ENCODE measurements around the gene MEMO1. TPM values are rescaled to one million over a fixed set of nuclear protein-coding genes. Genes with fewer than 3 reads are reported as not detected.

The MEMO1 gene
- total RNA-seq, 2 donors from 2014 or later = 25.3 to 27.2 TPM

DNA sequence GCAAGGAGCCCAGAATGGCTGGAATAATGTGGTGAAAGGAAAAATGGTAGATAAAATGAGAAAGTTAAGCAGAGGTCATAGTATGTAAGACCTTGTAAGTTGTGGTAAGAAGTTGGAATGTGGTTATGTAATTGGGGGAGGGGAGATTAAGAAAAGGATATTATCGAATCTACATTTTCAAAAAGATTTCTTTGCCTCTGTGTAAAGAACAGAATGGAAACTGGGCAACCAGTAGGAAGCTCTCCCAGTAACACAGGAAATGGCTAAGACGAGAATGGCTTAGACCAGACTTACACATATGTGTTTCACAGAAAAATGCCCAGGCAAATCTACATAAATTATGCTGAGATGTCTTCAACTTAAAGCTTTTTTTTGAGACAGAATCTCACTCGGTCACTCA is 13.2 kb downstream of the MEMO1 start:
- H3K4me3 ChIP-seq = no peak overlapping the region
- TF ChIP-seq, protein P1, sequence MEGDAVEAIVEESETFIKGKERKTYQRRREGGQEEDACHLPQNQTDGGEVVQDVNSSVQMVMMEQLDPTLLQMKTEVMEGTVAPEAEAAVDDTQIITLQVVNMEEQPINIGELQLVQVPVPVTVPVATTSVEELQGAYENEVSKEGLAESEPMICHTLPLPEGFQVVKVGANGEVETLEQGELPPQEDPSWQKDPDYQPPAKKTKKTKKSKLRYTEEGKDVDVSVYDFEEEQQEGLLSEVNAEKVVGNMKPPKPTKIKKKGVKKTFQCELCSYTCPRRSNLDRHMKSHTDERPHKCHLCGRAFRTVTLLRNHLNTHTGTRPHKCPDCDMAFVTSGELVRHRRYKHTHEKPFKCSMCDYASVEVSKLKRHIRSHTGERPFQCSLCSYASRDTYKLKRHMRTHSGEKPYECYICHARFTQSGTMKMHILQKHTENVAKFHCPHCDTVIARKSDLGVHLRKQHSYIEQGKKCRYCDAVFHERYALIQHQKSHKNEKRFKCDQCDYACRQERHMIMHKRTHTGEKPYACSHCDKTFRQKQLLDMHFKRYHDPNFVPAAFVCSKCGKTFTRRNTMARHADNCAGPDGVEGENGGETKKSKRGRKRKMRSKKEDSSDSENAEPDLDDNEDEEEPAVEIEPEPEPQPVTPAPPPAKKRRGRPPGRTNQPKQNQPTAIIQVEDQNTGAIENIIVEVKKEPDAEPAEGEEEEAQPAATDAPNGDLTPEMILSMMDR (IDR thresholded peaks at IDR 0.05) = no peak
- H3K36me3 ChIP-seq = no peaks in the 10 kb centered on the region
- DNase-seq (ENCODE audit: low spot score) (no peak), ATAC-seq (ENCODE audit: insufficient number of reproducible peaks, low FRiP score, low read depth) (no peak)
- H3K9me3 ChIP-seq = no peaks in the 10 kb centered on the region
- no peaks in the 10 kb centered on the region for H3K27me3 ChIP-seq (replicated peaks; ENCODE audit: insufficient read depth)
- no peaks in the 10 kb centered on the region for H3K4me1 ChIP-seq (ENCODE audit: control insufficient read depth in 1 of 2, low read depth in 2 of 2)
- no peak overlapping the region for H3K27ac ChIP-seq

DNA sequence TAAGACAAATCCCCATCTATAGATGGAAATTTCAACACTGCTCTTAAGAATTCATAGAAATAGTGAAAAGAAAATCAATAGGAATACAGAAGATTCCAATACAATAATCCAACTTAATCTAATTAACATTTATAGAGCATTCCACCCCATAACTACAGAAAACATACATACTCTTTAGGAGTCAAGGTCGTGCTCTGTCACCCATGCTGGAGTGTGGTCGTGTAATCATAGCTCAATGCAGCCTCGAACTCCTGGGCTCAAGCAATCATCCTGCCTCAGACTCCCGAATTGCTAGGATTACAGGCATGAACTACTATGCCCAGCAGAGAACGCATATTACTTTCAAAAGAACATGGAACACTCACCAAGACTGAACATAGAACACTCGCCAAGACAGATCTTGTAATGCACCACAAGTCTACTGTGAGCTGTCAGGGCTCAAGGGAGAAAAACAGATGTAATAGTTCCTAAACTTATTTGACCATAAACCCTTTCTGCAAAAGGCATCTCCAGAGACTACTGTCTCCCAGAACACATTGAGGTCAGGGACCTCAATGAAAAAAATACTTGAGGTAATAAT is 14.1 kb downstream of the MEMO1 start:
- no peak overlapping the region for H3K4me3 ChIP-seq
- H3K27ac ChIP-seq = no peak overlapping the region
- TF ChIP-seq, protein P1 (IDR thresholded peaks at IDR 0.05) = no peak
- DNase-seq (ENCODE audit: low spot score) (no peak), ATAC-seq (ENCODE audit: insufficient number of reproducible peaks, low FRiP score, low read depth) (no peak)
- no peaks in the 10 kb centered on the region for H3K4me1 ChIP-seq (ENCODE audit: control insufficient read depth in 1 of 2, low read depth in 2 of 2)
- H3K27me3 ChIP-seq (replicated peaks; ENCODE audit: insufficient read depth) = no peaks in the 10 kb centered on the region
- H3K36me3 ChIP-seq = no peaks in the 10 kb centered on the region
- no peaks in the 10 kb centered on the region for H3K9me3 ChIP-seq

DNA sequence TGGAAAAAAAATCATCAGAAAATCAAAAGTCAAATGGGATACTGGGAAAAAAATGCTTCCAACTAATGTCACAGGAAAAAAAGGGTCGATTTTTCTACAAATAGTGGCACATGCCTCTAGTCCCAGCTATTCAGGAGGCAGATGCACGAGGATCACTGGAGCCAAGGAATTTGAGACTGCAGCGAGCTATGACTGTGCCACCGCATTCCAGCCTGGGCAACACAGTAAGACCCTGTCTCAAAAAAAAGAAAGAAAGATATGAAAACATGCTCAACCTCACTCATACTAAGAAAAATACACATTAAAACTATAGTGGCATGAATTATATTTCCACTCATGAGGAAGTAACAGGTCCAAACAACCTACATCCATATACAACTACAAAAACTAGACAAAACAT is 17.9 kb downstream of the MEMO1 start:
- Histone ChIP-seq H3K36me3 (no peaks in the 10 kb centered on the region), H3K27me3 (replicated peaks; ENCODE audit: insufficient read depth) (no peaks in the 10 kb centered on the region), H3K4me3 (no peak overlapping the region), H3K4me1 (ENCODE audit: control insufficient read depth in 1 of 2, low read depth in 2 of 2) (peaks cover 0 to 2% of the 10 kb centered on the region in 2 donors), H3K9me3 (no peaks in the 10 kb centered on the region), H3K27ac (no peak overlapping the region)
- DNase-seq (ENCODE audit: low spot score) (no peak), ATAC-seq (ENCODE audit: insufficient number of reproducible peaks, low FRiP score, low read depth) (no peak)
- TF ChIP-seq, protein P1 (IDR thresholded peaks at IDR 0.05) = no peak

DNA sequence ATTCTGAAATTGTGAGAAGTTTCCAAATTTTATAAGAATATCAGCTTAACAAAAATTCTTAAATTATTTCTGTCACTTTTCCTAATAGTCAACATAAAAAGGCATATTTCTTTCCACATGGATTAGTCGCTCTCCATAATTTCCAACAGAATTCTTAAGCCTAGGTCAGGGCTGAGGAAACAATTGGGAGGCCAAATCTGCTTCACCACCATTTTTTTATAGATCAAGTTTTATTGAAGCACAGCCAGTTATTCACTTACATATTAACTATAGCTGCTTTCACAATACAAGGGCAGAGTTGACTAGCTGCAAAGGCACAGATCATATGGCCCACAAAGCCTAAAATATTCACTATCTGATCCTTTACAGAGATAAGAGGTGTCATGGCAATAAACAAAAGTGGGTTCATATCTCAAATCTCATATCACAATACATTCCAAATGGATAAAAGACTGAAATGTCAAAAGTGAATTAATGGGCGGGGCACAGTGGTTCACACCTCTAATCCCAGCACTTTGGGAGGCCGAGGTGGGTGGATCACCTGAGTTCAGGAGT is 18.7 kb downstream of the MEMO1 start:
- TF ChIP-seq, protein P1 (IDR thresholded peaks at IDR 0.05) = no peak
- H3K4me1 ChIP-seq (ENCODE audit: control insufficient read depth in 1 of 2, low read depth in 2 of 2) = peaks cover 0 to 6% of the 10 kb centered on the region in 2 donors
- H3K27ac ChIP-seq = no peak overlapping the region
- DNase-seq (ENCODE audit: low spot score) = no peak
- no peak overlapping the region for H3K4me3 ChIP-seq
- no peaks in the 10 kb centered on the region for H3K36me3 ChIP-seq
- no peaks in the 10 kb centered on the region for H3K27me3 ChIP-seq (replicated peaks; ENCODE audit: insufficient read depth)
- no peak for ATAC-seq (ENCODE audit: insufficient number of reproducible peaks, low FRiP score, low read depth)
- no peaks in the 10 kb centered on the region for H3K9me3 ChIP-seq

DNA sequence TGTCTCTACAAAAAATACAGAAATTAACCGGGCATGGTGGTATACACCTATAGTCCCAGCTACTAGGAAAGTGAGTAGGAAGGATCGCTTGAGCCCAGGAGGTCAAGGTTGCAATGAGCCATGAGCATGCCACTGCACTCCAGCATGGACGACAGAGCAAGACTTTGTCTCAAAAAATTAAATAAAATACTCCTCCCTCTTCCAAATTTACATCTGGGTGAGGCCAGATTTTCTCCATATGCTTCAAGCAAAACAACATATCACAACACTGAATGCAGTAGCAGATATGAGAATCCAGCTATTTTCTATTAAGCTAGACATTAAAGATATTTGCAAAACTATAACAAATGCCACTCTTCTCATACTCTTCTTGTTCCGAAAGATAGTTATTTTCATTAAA is 20.9 kb downstream of the MEMO1 start:
- H3K27ac ChIP-seq = no peak overlapping the region
- H3K4me1 ChIP-seq (ENCODE audit: control insufficient read depth in 1 of 2, low read depth in 2 of 2) = peaks cover 0 to 6% of the 10 kb centered on the region in 2 donors
- H3K36me3 ChIP-seq = no peaks in the 10 kb centered on the region
- H3K9me3 ChIP-seq = no peaks in the 10 kb centered on the region
- ATAC-seq (ENCODE audit: insufficient number of reproducible peaks, low FRiP score, low read depth) (no peak), DNase-seq (ENCODE audit: low spot score) (no peak)
- no peaks in the 10 kb centered on the region for H3K27me3 ChIP-seq (replicated peaks; ENCODE audit: insufficient read depth)
- no peak overlapping the region for H3K4me3 ChIP-seq
- TF ChIP-seq, protein P1 (IDR thresholded peaks at IDR 0.05) = no peak

Measured in thoracic aorta (tissue), 2 donors.